Skeletal muscle tissue (tissue), 4 donors: Measurements from ENCODE around the gene CEP57L1. TPM values are rescaled to one million over a fixed set of nuclear protein-coding genes. Genes with fewer than 3 reads are reported as not detected.
A peak's percentile ranks its signal among the peaks of the same experiment; 100 is the strongest.

ENCODE experiments used
- H3K27ac ChIP-seq: one replicate; pipeline ENCODE4 v1.7.0; 2013; ENCODE audit warnings: mild to moderate bottlenecking, low read depth, low read length, inconsistent platforms
- H3K27me3 ChIP-seq, 3 donors: one replicate each; pipeline ENCODE4 v1.7.0; 2013; ENCODE audit warnings: low read length in 3 of 3; ENCODE audit not compliant: control insufficient read depth in 3 of 3, insufficient read depth in 3 of 3
- H3K36me3 ChIP-seq, 3 donors: one replicate each; pipeline ENCODE4 v1.7.0; 2013; ENCODE audit warnings: low read length in 3 of 3; ENCODE audit not compliant: control insufficient read depth in 3 of 3, insufficient read depth in 3 of 3
- H3K4me1 ChIP-seq, 3 donors: one replicate each; pipeline ENCODE4 v1.7.0; 2013; ENCODE audit warnings: low read length in 3 of 3, mild to moderate bottlenecking in 3 of 3; ENCODE audit not compliant: control insufficient read depth in 3 of 3, insufficient read depth in 3 of 3
- H3K4me3 ChIP-seq, 3 donors: one replicate each; pipeline ENCODE4 v1.7.0; 2013; ENCODE audit warnings: low read length in 3 of 3
- H3K9ac ChIP-seq, 3 donors: one replicate each; pipeline ENCODE4 v1.7.0; 2013; ENCODE audit warnings: low read length in 3 of 3, mild to moderate bottlenecking in 3 of 3, moderate library complexity in 2 of 3, low read depth in 1 of 3
- H3K9me3 ChIP-seq, 3 donors: one replicate each; pipeline ENCODE4 v1.7.0; 2013; ENCODE audit warnings: low read length in 3 of 3; ENCODE audit not compliant: control insufficient read depth in 3 of 3
- total RNA-seq: library from RNA; depleted of rRNA; stranded (reverse); fragments of >200 nt; gene quantifications from one replicate; pipeline ENCODE4 v1.2.3, GENCODE V29; 2014
- donor health status: Osteomylitis.

Gene CEP57L1
- 20.4 TPM for total RNA-seq

DNA sequence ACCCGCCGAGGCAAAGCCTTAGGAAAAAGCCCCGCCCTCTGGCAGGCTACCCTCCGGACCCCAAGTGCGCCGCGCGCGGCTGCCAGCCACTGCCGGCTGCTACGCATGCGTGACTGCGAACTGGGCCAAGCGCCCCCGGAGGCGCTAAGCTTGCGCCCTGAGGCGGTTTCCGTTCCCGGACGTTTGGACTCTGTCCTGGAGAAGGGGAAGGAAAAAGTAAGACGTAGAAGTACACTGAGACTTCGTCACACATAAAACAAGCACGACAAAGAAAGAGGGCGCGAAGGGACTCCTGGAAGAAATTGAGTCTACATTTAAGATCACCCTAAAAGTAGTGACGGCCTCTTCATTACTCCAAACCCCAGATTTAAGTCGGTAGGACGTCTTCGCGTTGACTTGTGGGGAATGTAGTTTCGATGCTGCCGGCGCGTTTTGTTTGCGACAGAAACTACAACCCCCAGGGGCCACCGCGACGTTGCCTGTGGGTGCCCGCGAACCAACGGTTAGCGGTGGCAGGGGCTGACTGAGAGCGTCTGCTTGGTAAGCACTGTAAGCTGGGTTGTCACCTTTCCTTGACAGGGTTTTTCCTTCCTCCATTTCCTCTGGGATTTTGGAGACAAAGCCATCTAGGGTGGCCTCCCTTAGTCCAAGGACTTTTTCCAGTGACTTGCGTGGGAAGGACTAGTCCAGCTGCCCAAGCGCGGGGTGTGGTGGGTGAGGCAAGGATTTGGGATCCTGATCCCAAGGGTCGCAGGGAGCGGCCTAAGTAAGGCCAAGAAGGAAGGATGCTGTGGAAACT lies at the start of gene CEP57L1:
CEP57L1 (plus strand) TSS at position 472 of the 799 bp plus-strand sequence. CDS start 49,715 bp downstream, outside the sequence.
- no peaks in the 10 kb centered on the region for H3K9me3 ChIP-seq
- no peaks in the 10 kb centered on the region for H3K27me3 ChIP-seq
- H3K9ac ChIP-seq = peak within 1 kb of the TSS; percentile 71 to 98 (median 96)
- peaks cover 8 to 20% (median 16%) of the 10 kb centered on the region in 3 donors for H3K4me1 ChIP-seq
- peak within 1 kb of the TSS; percentile 97 for H3K27ac ChIP-seq
- H3K36me3 ChIP-seq = no peaks in the 10 kb centered on the region
- H3K4me3 ChIP-seq = peak within 1 kb of the TSS; percentile 80 to 98 (median 95)

DNA sequence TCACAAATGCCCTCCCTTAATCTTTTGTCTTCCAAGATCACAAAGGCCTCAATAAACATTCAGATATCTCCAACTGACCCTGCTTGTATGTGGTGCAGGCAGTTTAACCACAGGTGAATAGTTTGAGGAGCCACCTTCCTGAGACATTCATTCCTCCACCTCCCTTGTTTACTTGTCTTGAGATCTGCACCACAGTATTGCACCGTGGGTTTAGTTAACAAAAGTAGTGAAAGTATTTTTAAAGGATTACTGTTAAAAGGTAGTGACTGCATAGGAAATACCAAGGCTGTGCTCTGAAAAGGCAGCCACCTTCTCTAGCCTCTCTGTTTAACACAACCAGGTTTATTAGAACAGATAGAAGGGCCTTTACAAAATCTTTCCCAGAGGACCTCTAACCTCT lies 47.1 kb upstream of the CEP57L1 start:
- H3K4me3 ChIP-seq = no peak overlapping the region
- peak overlapping the region in 1 of 3 donors; percentile 33 for H3K9ac ChIP-seq
- H3K4me1 ChIP-seq = peaks cover 4 to 8% (median 6%) of the 10 kb centered on the region in 3 donors
- no peak overlapping the region for H3K27ac ChIP-seq
- H3K27me3 ChIP-seq = no peaks in the 10 kb centered on the region
- H3K9me3 ChIP-seq = no peaks in the 10 kb centered on the region
- H3K36me3 ChIP-seq = no peaks in the 10 kb centered on the region

DNA sequence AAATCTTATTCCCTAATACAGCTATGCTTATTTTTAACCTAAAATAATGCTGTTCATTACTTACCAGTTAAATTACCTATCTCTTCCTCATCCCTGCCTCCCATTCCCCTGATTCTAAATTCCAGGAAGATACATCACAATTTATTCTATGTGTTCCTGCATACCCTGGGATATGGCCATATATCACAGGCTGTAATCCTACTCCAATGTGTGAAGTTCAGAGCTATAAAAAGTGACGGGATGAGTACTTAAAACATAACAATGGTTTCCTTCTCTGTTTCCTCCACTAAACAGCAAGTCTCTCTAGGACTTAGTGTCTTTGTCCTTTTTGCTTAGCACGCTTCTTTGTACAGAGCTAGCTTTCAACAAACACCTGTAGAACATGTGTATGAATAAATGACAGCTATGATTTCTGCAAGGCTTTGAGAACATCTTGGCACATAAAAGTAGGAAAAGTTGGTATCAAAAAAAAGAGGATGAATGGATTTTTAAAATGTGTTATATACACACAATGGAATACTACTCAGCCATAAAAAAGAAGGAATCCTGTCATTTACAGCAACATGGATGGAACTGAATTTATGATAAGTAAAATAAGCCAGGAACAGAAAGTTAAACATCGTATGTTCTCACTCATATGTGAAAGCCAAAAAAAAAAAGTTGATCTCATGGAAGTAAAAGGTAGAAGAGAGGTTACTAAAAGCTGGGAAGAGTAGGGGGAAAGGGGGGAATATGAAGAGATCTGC lies 46.5 kb upstream of the CEP57L1 start:
- no peaks in the 10 kb centered on the region for H3K27me3 ChIP-seq
- H3K9ac ChIP-seq = no peak overlapping the region
- no peak overlapping the region for H3K27ac ChIP-seq
- H3K4me1 ChIP-seq = peaks cover 10 to 12% (median 10%) of the 10 kb centered on the region in 3 donors
- no peaks in the 10 kb centered on the region for H3K9me3 ChIP-seq
- no peaks in the 10 kb centered on the region for H3K36me3 ChIP-seq
- H3K4me3 ChIP-seq = no peak overlapping the region

DNA sequence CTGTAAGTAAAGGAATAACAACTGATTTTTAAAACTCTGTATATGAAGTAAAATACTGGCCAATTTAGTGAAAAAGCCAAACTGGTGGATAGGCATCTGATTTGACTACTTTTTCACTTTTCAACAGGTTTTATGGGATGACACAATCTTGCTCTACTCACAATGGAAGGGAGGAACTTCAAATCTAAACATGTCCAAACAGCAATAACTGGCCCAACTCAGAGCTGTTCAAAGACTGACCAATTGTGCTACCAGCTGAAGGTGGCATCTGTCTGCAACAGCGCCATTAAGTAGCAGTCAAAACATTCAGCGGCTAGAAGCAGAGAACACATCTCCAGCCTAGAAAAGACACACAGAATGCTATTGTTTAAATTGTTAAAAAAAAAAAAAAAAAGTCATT lies 45.3 kb upstream of the CEP57L1 start:
- Histone ChIP-seq H3K36me3 (no peaks in the 10 kb centered on the region), H3K27me3 (no peaks in the 10 kb centered on the region), H3K9me3 (no peaks in the 10 kb centered on the region), H3K4me3 (no peak overlapping the region), H3K4me1 (peaks cover 10 to 15% (median 13%) of the 10 kb centered on the region in 3 donors), H3K27ac (no peak overlapping the region), H3K9ac (no peak overlapping the region)

DNA sequence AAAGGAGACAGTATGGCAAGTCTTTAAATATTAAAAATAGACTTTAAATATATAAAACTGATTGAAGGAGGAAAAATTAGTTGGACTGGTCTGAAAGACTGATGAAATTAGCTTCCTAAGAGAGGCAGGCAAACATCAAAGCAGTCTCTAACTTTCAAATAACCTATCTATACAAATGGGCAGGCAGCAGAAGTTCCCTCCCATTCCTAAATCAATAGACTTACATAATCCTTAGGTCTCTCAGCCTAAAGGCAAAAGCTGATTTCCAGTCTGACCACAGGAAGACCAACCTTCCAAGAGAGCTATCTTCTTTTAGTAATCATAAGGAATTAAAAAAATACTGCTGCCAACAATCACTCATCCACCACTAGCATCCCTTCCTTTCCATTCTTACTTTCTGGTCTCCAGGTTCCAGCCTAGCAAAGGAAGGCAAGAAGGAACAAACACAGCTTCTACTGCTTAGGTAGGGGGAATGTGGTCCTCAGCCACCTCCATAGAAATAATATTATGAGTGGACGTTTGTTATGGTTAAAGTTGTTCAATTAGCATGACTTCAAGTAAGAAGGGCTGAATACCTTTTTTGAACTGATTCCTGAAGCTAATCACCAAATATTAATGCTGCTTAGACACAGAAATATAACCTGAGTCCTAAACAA lies 44.7 kb upstream of the CEP57L1 start:
- H3K9ac ChIP-seq = no peak overlapping the region
- H3K9me3 ChIP-seq = no peaks in the 10 kb centered on the region
- no peak overlapping the region for H3K4me3 ChIP-seq
- no peaks in the 10 kb centered on the region for H3K27me3 ChIP-seq
- H3K27ac ChIP-seq = no peak overlapping the region
- peaks cover 10 to 16% (median 14%) of the 10 kb centered on the region in 3 donors for H3K4me1 ChIP-seq
- no peaks in the 10 kb centered on the region for H3K36me3 ChIP-seq

DNA sequence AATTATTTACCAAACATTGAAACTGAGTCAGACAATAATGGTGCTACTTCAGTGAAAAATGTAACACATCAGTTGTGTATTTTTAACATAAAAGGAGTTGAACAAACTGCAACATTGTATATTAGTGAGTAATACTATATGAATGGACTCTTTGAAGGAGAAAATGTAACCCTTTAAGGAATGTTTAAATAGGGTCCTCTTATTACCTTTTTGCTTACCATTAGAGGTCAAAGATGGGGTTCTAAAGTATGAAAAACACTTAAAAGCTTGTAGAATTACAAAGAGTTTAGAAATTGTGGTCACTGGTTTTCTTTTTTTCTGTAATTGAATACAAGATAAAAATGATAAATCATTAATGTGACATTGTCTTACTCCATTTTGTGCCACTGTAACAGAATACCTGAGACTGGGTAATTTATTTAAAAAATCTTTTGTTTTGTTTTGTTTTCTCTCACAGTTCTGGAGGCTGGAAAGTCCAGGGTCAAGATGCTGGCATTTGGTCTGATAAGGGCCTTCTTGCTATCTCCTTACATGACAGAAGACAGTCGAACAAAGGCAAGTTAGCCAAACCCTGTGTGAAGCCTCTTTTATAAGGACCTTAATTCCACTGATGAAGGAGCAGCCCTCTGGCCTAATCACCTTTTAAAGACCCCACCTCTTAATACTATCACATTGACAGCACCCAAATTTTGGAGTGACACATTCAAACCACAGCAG lies 43.8 kb upstream of the CEP57L1 start:
- peaks cover 10 to 22% (median 20%) of the 10 kb centered on the region in 3 donors for H3K4me1 ChIP-seq
- H3K36me3 ChIP-seq = no peaks in the 10 kb centered on the region
- H3K4me3 ChIP-seq = no peak overlapping the region
- H3K9me3 ChIP-seq = no peaks in the 10 kb centered on the region
- H3K27me3 ChIP-seq = no peaks in the 10 kb centered on the region
- H3K27ac ChIP-seq = no peak overlapping the region
- H3K9ac ChIP-seq = peak overlapping the region in 1 of 3 donors; percentile 43

DNA sequence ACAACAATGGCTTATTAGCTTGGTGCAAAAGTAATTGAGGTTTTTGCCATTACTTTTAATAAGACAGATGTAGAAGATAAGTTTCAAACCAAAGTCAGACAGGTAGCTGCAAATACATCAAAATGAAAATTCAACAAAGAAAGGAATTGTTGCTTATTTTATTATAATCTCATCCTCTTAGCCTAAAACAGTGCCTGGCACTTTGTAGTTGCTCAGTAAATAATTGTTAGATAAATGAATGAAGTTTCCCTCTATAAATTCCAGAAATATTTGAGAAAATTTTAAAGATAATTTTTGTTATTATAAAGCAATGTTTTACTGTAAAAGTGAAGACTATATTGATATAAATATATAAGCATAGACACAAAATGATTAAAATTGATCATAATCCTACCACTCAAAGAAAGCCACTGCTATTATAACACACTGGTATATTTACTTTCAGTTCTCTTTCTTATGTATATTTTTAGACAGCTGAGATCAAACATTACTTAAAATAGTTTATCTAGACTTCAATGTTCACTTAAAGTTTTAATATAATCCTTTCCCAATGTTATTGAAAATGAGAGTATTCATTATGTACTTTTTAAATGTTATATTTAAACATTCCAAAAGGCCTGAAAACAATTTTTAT lies 43.2 kb upstream of the CEP57L1 start:
- no peak overlapping the region for H3K27ac ChIP-seq
- no peaks in the 10 kb centered on the region for H3K36me3 ChIP-seq
- no peaks in the 10 kb centered on the region for H3K9me3 ChIP-seq
- no peak overlapping the region for H3K9ac ChIP-seq
- peaks cover 10 to 25% (median 22%) of the 10 kb centered on the region in 3 donors for H3K4me1 ChIP-seq
- H3K4me3 ChIP-seq = no peak overlapping the region
- no peaks in the 10 kb centered on the region for H3K27me3 ChIP-seq

DNA sequence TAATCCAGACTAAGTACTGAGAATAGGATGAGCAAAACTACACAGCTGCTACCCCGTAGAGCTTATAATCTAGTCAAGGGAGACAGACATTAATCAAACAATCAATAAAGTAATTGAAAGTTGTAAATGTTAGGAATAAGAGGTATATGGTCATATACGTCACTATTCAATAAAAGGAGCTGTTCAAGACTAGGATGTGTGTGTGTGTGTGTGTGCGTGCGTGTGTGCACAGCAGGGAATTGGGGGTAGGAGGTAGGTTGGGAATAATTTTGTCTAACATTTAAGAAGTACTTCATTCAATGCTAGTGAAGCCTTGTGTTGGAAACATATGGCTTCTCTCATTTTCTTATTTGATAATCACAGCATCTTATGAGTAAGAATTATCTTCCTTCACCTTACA lies 42.5 kb upstream of the CEP57L1 start:
- Histone ChIP-seq H3K9me3 (no peaks in the 10 kb centered on the region), H3K9ac (no peak overlapping the region), H3K4me1 (peaks cover 10 to 25% (median 22%) of the 10 kb centered on the region in 3 donors), H3K4me3 (peak overlapping the region in 1 of 3 donors; percentile 6), H3K27me3 (no peaks in the 10 kb centered on the region), H3K36me3 (no peaks in the 10 kb centered on the region), H3K27ac (no peak overlapping the region)

DNA sequence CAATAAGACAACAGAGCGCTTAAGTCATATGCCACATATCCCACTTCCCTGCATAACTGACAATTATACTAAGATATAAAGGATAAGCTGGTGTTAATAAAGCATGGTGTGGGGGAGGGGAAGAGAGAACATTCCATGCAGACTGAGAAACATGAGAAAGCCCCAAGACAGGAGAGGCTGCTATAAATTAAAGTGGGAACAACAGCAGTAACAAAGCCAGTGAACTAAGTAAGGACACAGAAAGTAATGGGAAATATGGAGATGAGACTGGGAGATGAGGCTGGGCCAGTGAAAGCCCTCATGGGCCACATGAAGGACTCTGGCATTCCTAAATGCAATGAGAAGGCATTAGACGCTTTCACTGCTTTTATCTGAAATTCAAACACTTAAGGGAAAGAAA lies 42.0 kb upstream of the CEP57L1 start:
- Histone ChIP-seq H3K4me1 (peaks cover 11 to 28% (median 24%) of the 10 kb centered on the region in 3 donors), H3K9me3 (no peaks in the 10 kb centered on the region), H3K27me3 (no peaks in the 10 kb centered on the region), H3K4me3 (peak overlapping the region in 1 of 3 donors; percentile 29), H3K36me3 (no peaks in the 10 kb centered on the region), H3K27ac (peak overlapping the region; percentile 45), H3K9ac (no peak overlapping the region)
